ENCODE results near the gene IGSF23. TPM values are rescaled to one million over a fixed set of nuclear protein-coding genes. Genes with fewer than 3 reads are reported as not detected.
A peak's percentile ranks its signal among the peaks of the same experiment; 100 is the strongest.

IGSF23 gene, protein sequence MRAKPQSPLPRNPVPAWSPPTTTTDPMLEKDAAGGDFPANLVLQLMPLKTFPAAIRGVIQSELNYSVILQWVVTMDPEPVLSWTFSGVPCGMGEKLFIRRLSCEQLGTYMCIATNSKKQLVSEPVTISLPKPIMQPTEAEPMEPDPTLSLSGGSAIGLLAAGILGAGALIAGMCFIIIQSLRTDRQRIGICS
- total RNA-seq: 0.13 TPM in 1 of 2 replicates, not detected in the other

DNA sequence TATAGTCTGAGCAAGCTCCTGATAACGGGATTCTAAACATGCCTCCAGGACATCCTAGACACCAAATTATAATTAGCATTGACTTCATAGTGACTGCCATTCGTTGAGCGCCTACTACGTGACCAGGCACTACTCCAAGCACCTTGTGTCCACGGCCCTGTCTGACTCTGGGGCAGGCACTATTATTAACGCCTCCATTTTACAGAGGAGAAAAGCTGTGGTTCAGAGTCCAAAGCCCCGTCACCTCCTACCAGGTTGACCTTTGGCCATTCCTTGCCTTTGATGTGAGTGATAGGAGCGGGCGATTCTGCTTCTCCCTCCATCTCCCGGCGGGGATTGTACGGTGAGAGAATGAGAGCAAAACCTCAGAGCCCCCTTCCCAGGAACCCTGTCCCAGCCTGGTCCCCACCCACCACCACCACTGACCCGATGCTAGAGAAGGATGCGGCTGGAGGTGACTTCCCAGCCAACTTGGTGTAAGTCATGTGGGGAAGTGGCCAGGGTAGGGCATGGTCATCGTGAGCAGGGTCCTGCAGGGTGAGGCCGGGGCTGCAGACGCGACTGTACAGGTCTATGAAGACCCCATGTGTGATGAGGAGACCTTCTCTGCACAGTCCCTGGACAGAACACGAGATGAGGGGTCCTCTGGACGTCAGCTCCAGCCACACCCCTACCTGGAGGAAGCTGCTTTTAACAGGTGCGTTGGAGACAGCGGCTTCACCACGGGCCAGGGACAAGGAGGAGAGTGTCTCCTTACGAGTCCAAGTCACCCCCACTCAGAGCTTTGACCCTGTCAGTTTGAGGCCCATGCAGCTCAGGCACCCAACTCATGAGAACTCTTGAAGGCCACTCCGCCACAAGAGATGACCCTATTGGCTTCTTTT lies at the start of gene IGSF23:
Gene IGSF23 (plus strand): TSS at position 269 of the 884 bp plus-strand sequence. CDS start 83 bp downstream, at position 352.
- no peak for DNase-seq (ENCODE audit: low read depth)
- Histone ChIP-seq H3K36me3 (ENCODE audit: control insufficient read depth, insufficient read depth, low read length) (no peaks in the 10 kb centered on the region), H3K4me3 (ENCODE audit: low read depth, low read length) (no peak within 1 kb of the TSS), H3K27me3 (ENCODE audit: control insufficient read depth, insufficient read depth, low read length) (no peaks in the 10 kb centered on the region)
- TF ChIP-seq, protein P1, sequence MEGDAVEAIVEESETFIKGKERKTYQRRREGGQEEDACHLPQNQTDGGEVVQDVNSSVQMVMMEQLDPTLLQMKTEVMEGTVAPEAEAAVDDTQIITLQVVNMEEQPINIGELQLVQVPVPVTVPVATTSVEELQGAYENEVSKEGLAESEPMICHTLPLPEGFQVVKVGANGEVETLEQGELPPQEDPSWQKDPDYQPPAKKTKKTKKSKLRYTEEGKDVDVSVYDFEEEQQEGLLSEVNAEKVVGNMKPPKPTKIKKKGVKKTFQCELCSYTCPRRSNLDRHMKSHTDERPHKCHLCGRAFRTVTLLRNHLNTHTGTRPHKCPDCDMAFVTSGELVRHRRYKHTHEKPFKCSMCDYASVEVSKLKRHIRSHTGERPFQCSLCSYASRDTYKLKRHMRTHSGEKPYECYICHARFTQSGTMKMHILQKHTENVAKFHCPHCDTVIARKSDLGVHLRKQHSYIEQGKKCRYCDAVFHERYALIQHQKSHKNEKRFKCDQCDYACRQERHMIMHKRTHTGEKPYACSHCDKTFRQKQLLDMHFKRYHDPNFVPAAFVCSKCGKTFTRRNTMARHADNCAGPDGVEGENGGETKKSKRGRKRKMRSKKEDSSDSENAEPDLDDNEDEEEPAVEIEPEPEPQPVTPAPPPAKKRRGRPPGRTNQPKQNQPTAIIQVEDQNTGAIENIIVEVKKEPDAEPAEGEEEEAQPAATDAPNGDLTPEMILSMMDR (IDR thresholded peaks at IDR 0.05; ENCODE audit: insufficient read depth, low read length, poor library complexity, severe bottlenecking): no peak

DNA sequence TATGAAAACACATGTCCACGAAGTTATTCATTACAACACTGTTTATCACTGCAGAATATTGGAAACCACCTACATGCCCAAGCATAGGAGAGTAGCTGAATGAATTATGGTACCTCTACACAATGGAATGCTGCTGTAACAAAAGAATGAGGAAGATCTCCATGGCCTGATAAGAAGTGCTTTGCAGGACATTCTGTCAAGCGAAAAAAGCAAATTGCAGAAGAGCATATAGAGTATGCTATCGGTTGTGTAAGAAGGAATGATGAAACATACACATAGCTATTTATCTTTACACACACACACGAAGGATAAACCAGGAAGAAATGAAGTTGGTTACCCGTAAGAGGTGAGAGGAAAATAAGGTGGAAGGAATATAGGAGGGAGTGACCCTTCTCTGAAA lies 46.4 kb upstream of the IGSF23 start:
- TF ChIP-seq, protein P1 (IDR thresholded peaks at IDR 0.05; ENCODE audit: insufficient read depth, low read length, poor library complexity, severe bottlenecking): no peak
- no peaks in the 10 kb centered on the region for H3K27me3 ChIP-seq (ENCODE audit: control insufficient read depth, insufficient read depth, low read length)
- no peak overlapping the region for H3K4me3 ChIP-seq (ENCODE audit: low read depth, low read length)
- no peak for DNase-seq (ENCODE audit: low read depth)
- no peaks in the 10 kb centered on the region for H3K36me3 ChIP-seq (ENCODE audit: control insufficient read depth, insufficient read depth, low read length)

DNA sequence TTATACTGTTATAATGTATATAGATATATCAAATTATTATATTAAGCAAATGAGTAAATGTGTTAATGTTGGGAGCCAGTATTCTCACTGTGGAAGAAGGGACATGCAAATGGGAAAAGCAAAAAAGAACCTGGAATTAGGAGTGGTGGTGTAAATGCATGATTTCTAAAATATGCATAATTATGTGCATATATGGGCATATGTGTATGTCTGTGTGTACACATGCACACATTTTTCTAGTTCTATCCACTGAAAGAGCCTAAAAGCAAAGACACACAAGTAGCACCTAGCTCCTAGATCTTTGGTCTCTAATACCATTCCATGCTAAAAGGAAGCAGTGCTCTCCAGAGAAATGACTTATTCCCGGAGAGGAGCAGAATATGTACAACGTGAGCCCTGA lies 45.6 kb upstream of the IGSF23 start:
- DNase-seq (ENCODE audit: low read depth): no peak
- H3K4me3 ChIP-seq (ENCODE audit: low read depth, low read length): no peak overlapping the region
- no peaks in the 10 kb centered on the region for H3K27me3 ChIP-seq (ENCODE audit: control insufficient read depth, insufficient read depth, low read length)
- TF ChIP-seq, protein P1 (IDR thresholded peaks at IDR 0.05; ENCODE audit: insufficient read depth, low read length, poor library complexity, severe bottlenecking): no peak
- no peaks in the 10 kb centered on the region for H3K36me3 ChIP-seq (ENCODE audit: control insufficient read depth, insufficient read depth, low read length)

DNA sequence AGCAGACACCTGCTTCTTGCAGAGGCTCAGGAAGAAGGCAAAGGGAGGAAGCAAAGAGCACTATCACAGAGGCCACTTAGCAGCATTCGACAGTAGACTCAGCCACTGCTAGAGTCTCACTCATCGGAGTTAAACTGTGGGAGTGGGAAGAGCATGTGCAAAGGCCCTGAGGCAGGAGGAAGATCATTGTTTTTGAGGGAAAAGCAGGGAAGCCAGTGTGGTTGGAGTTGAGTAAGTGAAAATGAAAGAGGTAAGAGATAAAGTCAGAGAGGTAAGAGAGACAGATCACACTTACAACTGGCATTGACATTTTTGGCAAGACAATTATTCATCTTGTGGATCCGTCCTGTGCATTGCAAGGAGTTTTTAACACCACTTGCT lies 42.8 kb upstream of the IGSF23 start:
- TF ChIP-seq, protein P1 (IDR thresholded peaks at IDR 0.05; ENCODE audit: insufficient read depth, low read length, poor library complexity, severe bottlenecking): no peak
- Histone ChIP-seq H3K27me3 (ENCODE audit: control insufficient read depth, insufficient read depth, low read length) (no peaks in the 10 kb centered on the region), H3K36me3 (ENCODE audit: control insufficient read depth, insufficient read depth, low read length) (no peaks in the 10 kb centered on the region), H3K4me3 (ENCODE audit: low read depth, low read length) (no peak overlapping the region)
- no peak for DNase-seq (ENCODE audit: low read depth)

DNA sequence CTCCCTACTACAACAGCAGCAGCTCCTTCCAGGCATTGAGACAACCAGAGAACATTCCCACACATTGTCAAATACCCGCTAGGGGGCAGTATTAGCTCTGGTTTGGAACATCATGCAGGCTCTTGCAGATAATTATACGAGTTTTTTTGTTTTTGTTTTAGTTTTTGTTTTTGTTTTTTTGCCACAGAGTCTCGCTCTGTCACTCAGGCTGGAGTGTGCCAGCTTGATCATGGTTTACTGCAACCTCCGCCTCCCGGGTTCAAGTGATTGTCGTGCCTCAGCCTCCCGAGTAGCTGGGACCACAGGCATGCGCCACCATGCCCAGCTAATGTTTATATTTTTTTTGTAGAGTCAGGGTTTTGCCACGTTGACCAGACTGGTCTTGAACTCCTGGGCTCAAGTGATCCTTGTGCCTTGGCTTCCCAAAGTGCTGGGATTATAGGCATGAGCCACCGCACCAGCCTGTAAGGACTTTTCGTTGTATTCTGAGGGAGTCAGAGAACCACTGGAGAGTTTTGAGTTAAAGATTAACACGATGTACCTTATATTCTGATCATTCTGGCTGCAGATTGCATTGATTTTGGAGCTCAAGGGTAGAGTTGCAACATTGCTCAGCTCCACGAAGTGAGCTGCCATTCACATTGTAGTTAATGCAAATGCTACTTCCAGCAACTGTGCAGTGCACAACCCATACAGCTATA lies 42.2 kb upstream of the IGSF23 start:
- no peak overlapping the region for H3K4me3 ChIP-seq (ENCODE audit: low read depth, low read length)
- DNase-seq (ENCODE audit: low read depth): no peak
- TF ChIP-seq, protein P1 (IDR thresholded peaks at IDR 0.05; ENCODE audit: insufficient read depth, low read length, poor library complexity, severe bottlenecking): peak; percentile 68
- no peaks in the 10 kb centered on the region for H3K36me3 ChIP-seq (ENCODE audit: control insufficient read depth, insufficient read depth, low read length)
- no peaks in the 10 kb centered on the region for H3K27me3 ChIP-seq (ENCODE audit: control insufficient read depth, insufficient read depth, low read length)

All from kidney epithelial cell (primary cell).